ENCODE data around the gene S1PR1.
A peak's percentile ranks its signal among the peaks of the same experiment; 100 is the strongest.

Gene S1PR1

DNA sequence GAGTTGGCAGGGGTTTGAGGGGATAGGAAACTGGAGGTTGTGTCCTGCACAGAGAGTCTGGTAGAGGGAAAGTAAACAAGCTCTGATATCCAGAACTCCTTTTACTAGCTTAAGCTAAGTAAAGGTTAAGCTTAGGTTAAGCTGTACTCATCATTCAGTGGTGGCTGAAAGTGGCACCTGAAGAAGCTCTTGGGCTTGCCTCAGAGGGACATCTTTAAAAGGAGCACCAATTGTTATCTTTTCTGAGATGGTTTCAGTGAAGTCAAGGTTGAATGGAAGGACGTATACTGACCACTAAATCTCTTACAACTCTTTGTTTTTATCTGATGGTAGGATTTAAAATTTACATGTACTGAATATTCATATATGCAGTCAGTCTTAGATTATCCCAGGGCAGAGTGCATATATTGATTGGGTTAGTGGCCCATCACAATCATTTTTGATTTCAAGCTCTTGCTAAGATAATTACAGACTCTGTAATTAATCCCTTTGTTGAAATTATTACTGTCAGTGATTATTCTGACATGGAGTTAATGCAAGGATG lies 43.3 kb downstream of the S1PR1 start:
- no peak for DNase-seq (ENCODE audit: low read depth in 2 of 2)

DNA sequence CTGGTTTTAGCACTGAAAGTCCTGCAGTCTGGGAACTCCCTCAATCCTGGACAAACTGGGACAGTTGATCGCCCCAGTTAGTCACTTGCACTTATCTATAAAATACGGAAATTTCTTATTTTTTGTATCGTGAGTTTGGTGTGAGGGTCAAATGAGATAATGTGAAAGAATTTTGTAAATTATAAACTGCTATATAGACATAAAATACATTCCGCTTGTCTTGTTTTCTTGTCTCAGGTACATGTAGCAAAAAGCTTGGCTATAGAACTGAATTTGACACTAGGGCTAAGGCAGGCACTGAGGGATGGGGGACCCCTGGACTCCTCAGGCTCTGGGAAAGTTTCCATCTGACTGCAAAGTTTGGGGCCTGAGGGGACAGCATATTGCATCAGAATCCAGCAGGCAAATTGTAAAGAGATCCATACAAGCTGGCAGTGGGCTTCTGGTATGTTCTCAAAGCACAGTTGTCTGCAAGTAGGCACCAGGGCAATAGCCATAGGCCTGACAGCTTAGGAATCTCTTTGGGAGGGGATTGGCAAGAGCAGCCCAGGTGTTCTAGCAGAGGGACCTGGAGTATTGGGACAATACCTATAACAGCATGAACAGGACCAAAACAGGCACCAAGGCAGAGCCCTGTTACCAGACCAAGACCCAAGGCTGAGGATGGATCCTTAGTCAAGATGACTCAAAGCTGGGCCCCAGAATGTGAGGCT lies 44.3 kb downstream of the S1PR1 start:
- no peak for DNase-seq (ENCODE audit: low read depth in 2 of 2)

DNA sequence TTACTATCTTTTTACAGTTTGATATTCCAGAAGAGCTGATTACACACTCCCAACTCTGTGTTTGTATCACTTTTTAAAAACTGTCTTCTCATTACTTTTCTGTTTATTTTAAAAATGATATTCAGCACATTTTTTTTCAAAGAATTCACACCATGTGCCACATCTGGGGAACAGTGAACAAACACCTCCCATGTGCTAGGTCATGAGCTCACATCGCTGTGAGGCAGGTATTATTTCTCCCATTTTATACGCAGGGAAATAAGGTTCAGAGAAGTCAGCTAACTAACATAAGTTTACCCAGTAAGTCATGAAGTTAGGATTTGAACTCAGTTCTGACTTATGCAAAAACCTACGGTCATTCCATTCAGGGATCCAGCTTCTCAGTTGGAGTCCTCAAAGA lies 44.9 kb downstream of the S1PR1 start:
- no peak for DNase-seq (ENCODE audit: low read depth in 2 of 2)

GRCh38 chr1:101282314-101283038 lies 45.7 kb downstream of the S1PR1 start:
- DNase-seq (ENCODE audit: low read depth in 2 of 2): no peak

GRCh38 chr1:101283443-101283842 lies 46.6 kb downstream of the S1PR1 start:
- DNase-seq (ENCODE audit: low read depth in 2 of 2): no peak

DNA sequence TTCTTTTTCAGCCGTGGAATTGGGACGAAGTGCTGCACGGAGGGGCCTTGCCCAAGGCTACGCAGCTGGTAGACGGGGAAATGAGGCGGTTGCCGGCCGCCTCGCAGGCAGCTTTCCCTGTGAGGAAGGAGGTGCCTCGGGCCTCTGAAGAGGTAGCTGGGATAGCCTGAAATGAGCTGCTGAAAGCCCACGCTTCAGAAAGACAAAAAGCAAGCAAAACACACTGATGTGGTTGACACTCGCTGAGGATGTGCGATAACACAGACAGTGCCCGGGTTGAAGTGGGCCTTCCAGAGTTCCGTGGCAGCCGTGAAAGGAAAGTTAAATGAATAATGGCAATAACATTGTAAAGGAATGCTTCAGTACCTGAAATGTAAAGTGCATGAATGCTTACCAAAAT lies 47.2 kb downstream of the S1PR1 start:
- DNase-seq (ENCODE audit: low read depth in 2 of 2): no peak

DNA sequence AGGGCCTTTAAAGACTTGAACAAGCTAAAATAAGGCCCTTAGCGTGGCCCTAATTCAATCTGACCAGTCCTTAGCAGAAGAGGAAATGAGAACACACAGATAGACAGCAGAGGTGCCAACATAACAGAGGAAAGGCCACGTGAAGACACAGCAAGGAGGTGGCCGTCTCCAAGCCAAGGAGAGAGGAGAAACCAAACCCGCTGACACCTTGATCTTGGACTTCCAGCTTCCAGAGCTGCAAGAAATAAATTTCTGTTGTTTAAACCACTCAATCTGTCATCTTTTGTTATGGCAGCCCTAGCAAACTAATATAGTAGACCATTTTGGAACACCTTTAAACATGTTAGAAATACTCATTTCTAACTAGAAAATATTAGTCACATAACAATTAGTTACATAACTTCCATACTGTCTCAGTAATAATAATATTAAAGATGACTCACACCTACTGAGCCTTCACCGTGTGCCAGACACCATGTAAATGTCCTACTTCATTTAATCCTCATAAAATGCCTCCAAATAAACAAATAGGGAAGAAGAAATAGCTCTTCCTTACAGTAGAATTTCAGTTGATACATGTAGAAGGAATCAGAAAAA lies 47.9 kb downstream of the S1PR1 start:
- no peak for DNase-seq (ENCODE audit: low read depth in 2 of 2)

DNA sequence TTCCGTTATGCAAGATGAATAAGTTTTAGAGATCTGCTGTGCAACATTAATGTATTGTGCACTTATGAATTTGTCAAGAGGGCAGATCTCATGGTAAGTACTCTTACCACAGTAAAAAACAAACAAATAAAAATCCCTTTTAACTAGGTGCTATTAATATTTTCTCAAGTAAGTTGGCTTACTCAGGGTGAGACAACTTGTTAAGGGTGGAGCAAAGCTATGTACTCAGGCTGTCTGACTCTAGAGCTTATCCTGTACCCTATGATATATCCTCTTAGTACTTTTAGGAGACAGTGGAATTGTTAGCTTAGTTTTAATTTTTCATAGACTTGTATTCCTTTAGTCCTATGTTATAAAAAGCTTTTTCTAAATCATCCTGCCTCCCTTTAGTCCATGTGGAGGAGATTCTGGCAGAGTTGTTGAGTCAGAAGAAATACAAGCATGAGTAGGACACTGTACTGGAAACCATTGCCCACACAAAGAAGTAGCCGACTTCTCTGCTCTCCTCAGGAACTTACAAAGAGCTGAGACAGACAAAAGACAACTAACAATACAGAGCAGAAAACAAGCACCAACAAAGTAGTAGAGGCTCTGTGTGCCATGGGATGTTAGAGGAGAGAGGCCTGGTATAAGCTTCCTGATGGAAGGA lies 49.2 kb downstream of the S1PR1 start:
- DNase-seq (ENCODE audit: low read depth in 2 of 2): no peak

GRCh38 chr1:101288491-101288944 lies 51.7 kb downstream of the S1PR1 start:
- peak; percentile 75 for DNase-seq (ENCODE audit: low read depth in 2 of 2)

- no peak for DNase-seq (ENCODE audit: low read depth in 2 of 2)
These were observed 53.5 kb downstream of the S1PR1 start for GRCh38 chr1:101290119-101290921.

Data from fibroblast of skin of left quadriceps (primary cell).